Measurements from ENCODE around the gene MEOX1. TPM values are rescaled to one million over a fixed set of nuclear protein-coding genes. Genes with fewer than 3 reads are reported as not detected.

The MEOX1 gene
- total and polyA plus RNA-seq, 2 of the 8 experiments (the other 6 are each of a cell fraction or from before 2014, with no cell fraction given), result not detected

GRCh38 chr17:43618276-43618675, 43.4 kb downstream of the MEOX1 start:
- no peak overlapping the region for H2AK5ac ChIP-seq (ENCODE audit: low read depth, low read length)
- no peaks in the 10 kb centered on the region for H4K20me1 ChIP-seq (replicated peaks in 1 of 2; ENCODE audit: control insufficient read depth in 1 of 2, insufficient read depth in 2 of 2, low read length in 2 of 2)
- H3K79me1 ChIP-seq (ENCODE audit: low read depth, low read length), result no peaks in the 10 kb centered on the region
- no peak overlapping the region for H3K4ac ChIP-seq (replicated peaks; ENCODE audit: insufficient read length, low read depth, low read length)
- H3K4me2 ChIP-seq (ENCODE audit: insufficient read depth in 1 of 2, low read depth in 2 of 2, low read length in 2 of 2), result no peak overlapping the region
- H3K4me1 ChIP-seq (replicated peaks in 1 of 4; ENCODE audit: control insufficient read depth in 3 of 4, insufficient read depth in 4 of 4, low read length in 3 of 4), result no peaks in the 10 kb centered on the region
- H3K23me2 ChIP-seq (ENCODE audit: low read depth, low read length), result no peaks in the 10 kb centered on the region; the same call in 1 of the 2 replicates
- H4K91ac ChIP-seq (replicated peaks; ENCODE audit: insufficient read length, low read length), result no peak overlapping the region
- H3K56ac ChIP-seq (replicated peaks; ENCODE audit: insufficient read length, low read depth, low read length), result no peak overlapping the region
- DNase-seq (ENCODE audit: low read depth in 1 of 2, low spot score in 2 of 2) (no peak), FAIRE-seq (no peak)
- H3K79me2 ChIP-seq (ENCODE audit: control insufficient read depth in 1 of 2, insufficient read depth in 2 of 2, low read length in 2 of 2), result no peaks in the 10 kb centered on the region
- 77% methylated on average over 6 of the region's 8 CpGs; no CpG with 5 or more reads in 1 of the 2 experiments for WGBS, 2 experiments (ENCODE audit: extremely low coverage in 1 of 2, insufficient coverage in 1 of 2, insufficient read length in 1 of 2, insufficient replicate concordance in 2 of 2, low coverage in 1 of 2, low lambda C conversion rate in 2 of 2, missing lambda C conversion rate in 1 of 2)
- no peak overlapping the region for H3K14ac ChIP-seq (ENCODE audit: insufficient read length)
- no peak overlapping the region for H2BK12ac ChIP-seq (ENCODE audit: low read depth, low read length)
- no peak overlapping the region for H4K5ac ChIP-seq (ENCODE audit: insufficient read length, low read depth, low read length)
- H3K18ac ChIP-seq (ENCODE audit: extremely low read depth, low read length), result no peak overlapping the region
- no peaks in the 10 kb centered on the region for H3K9me3 ChIP-seq (ENCODE audit: insufficient read depth in 2 of 2, low read depth in 1 of 2, low read length in 1 of 2)
- H3K23ac ChIP-seq (ENCODE audit: insufficient read length), result no peak overlapping the region
- TF ChIP-seq KDM1A (IDR thresholded peaks at IDR 0.05; ENCODE audit: borderline replicate concordance, low read length) (no peak), RNF2 (IDR thresholded peaks at IDR 0.05; ENCODE audit: borderline replicate concordance, low read depth, low read length, missing control alignments, poor library complexity, severe bottlenecking) (no peak)
- H2BK20ac ChIP-seq (ENCODE audit: low read length), result no peak overlapping the region
- H3K9ac ChIP-seq (replicated peaks in 1 of 4; ENCODE audit: extremely low read depth in 1 of 4, low read depth in 3 of 4, low read length in 3 of 4), result no peak overlapping the region
- H3K27me3 ChIP-seq (replicated peaks in 1 of 4; ENCODE audit: control insufficient read depth in 3 of 4, extremely low read depth in 1 of 4, insufficient read depth in 3 of 4, low read length in 3 of 4), result no peaks in the 10 kb centered on the region
- H4K8ac ChIP-seq (ENCODE audit: extremely low read depth, insufficient read depth, low read length), result no peak overlapping the region
- no peak overlapping the region for H3K4me3 ChIP-seq (ENCODE audit: extremely low read depth in 1 of 4, insufficient read depth in 2 of 4, low read depth in 3 of 4, low read length in 4 of 4)
- POLR2A ChIA-PET (ENCODE audit: partially characterized antibody), result interaction anchor here (0.6 kb wide), 1 partner anchor 11 kb away, joined by 3 read pairs; no protein-coding TSS in a partner anchor
- no peak overlapping the region for H3K27ac ChIP-seq (ENCODE audit: low read depth, low read length)
- CTCF ChIA-PET (ENCODE audit: partially characterized antibody), result interaction anchor here (0.7 to 2.6 kb wide), 5 partner anchors 31 to 56 kb away, joined by 3 to 8 read pairs (median 3); no protein-coding TSS in a partner anchor
- no peaks in the 10 kb centered on the region for H3K36me3 ChIP-seq (ENCODE audit: control insufficient read depth in 2 of 4, insufficient read depth in 4 of 4, low read length in 3 of 4)
- H2BK120ac ChIP-seq (replicated peaks; ENCODE audit: low read depth, low read length), result no peak overlapping the region
- H2BK15ac ChIP-seq (ENCODE audit: low read length), result no peak overlapping the region
- H2BK5ac ChIP-seq (ENCODE audit: low read depth, low read length), result no peak overlapping the region
- no peak overlapping the region for H2AFZ ChIP-seq (ENCODE audit: low read length)
